Measurements from ENCODE around the gene DCDC2. TPM values are rescaled to one million over a fixed set of nuclear protein-coding genes. Genes with fewer than 3 reads are reported as not detected.
"Not testable (repeated sequence)": the region's sequence is repeated elsewhere in the genome, so short reads cannot be mapped to it uniquely, and the experiment has no call there.

Gene DCDC2
- total RNA-seq, 2 donors from 2014 or later = 0.34 to 2.5 TPM

- WGBS = 78% methylated on average over 8 of the region's 8 CpGs
- intact Hi-C loops (cut with DNase I) = loop anchor here (5.0 kb wide), 1 partner anchor 103 kb away; no protein-coding TSS in a partner anchor
Measured at GRCh38 chr6:24385536-24386269, 27.8 kb upstream of the DCDC2 start.

DNA sequence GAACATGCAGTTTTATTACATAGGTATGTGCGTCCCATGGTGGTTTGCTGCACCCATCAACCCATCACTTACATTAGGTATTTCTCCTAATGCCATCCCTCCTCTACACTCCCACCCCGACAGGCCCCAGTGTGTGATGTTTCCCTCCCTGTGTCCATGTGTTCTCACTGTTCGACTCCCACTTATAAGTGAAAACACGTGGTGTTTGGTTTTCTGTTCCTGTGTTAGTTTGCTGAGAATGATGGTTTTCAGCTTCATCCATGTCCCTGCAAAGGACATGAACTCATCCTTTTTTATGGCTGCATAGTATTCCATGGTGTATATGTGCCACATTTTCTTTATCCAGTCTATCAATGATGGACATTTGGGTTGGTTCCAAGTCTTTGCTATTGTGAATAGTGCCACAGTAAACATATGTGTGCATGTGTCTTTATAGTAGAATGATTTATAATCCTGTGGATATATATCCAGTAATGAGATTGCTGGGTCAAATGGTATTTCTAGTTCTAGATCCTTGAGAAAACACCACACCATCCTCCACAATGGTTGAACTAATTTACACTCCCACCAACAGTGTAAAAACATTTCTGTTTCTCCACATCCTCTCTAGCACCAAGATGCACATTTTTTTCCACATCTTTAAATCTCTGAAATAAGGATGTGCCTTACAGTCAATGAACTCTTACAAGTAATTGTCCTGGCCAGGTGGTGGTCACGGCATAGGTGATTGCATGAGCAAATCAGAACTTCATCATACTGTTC lies 26.7 kb upstream of the DCDC2 start:
- H3K36me3 ChIP-seq; H3K4me3 ChIP-seq; H3K27me3 ChIP-seq (replicated peaks; ENCODE audit: insufficient read depth); DNase-seq (ENCODE audit: low spot score); H3K9me3 ChIP-seq; H3K4me1 ChIP-seq (replicated peaks); H3K27ac ChIP-seq: not testable (repeated sequence)
- 92% methylated on average over 5 of the region's 5 CpGs for WGBS
- intact Hi-C loops (cut with DNase I) = loop anchor here (5.0 kb wide), 1 partner anchor 102 kb away; no protein-coding TSS in a partner anchor

More at GRCh38 chr6:24385536-24386269, 27.8 kb upstream of the DCDC2 start:
- no peak for DNase-seq (ENCODE audit: low spot score)
- Histone ChIP-seq H3K4me3 (no peak overlapping the region), H3K4me1 (replicated peaks) (no peaks in the 10 kb centered on the region), H3K27me3 (replicated peaks; ENCODE audit: insufficient read depth) (no peaks in the 10 kb centered on the region), H3K9me3 (no peaks in the 10 kb centered on the region), H3K36me3 (no peaks in the 10 kb centered on the region), H3K27ac (no peak overlapping the region)
- no peak for TF ChIP-seq POLR2AphosphoS5 (IDR thresholded peaks at IDR 0.05)
- no peak for TF ChIP-seq POLR2A (IDR thresholded peaks at IDR 0.05)
- no peak for TF ChIP-seq CTCF (IDR thresholded peaks at IDR 0.05)

DNA sequence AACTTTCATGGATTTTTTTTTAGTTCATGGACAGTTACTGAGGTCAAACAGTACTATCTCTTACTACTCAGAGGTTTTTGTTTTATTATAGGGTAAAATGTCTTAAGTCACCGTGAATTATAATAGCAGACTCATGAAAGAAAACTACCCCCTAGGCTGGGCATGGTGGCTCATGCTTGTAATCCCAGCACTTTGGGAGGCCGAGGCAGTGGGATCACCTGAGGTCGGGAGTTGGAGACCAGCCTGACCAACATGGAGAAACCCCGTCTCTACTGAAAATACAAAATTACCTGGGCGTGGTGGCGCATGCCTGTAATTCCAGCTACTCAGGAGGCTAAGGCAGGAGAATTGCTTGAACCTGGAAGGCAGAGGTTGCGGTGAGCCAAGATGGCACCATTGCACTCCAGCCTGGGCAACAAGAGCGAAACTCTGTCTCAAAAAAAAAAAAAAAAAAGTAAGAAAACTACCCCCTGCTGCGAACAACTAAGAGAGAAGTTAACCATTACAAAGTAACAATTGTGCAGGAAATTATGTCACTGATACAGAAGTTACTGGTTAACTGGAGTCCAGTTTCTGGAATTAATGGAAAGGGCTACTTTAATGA lies 25.1 kb upstream of the DCDC2 start:
- H3K27me3 ChIP-seq (replicated peaks; ENCODE audit: insufficient read depth); H3K4me1 ChIP-seq (replicated peaks); DNase-seq (ENCODE audit: low spot score); H3K4me3 ChIP-seq; intact Hi-C loops (cut with DNase I); H3K27ac ChIP-seq; H3K36me3 ChIP-seq; H3K9me3 ChIP-seq: not testable (repeated sequence)
- WGBS = 95% methylated on average over 9 of the region's 9 CpGs

DNA sequence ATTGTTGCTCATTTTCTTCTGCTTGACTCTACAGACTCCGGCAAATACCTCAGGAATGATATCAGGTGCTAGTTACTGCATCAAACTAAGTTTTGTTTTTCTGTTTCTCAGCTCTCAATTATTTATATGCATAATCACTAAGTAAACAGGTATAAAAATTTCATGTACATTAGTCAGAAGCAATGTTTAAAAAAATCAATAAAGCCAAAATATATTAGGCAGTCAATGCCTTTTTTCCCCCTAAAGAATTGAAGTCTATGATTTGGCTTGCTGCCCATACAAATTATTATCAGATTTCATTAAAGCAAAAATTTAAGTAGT lies 24.3 kb upstream of the DCDC2 start:
- Histone ChIP-seq H3K27ac (no peak overlapping the region), H3K9me3 (no peaks in the 10 kb centered on the region), H3K4me1 (replicated peaks) (no peaks in the 10 kb centered on the region), H3K27me3 (replicated peaks; ENCODE audit: insufficient read depth) (no peaks in the 10 kb centered on the region), H3K4me3 (no peak overlapping the region), H3K36me3 (no peaks in the 10 kb centered on the region)
- no peak for DNase-seq (ENCODE audit: low spot score)
- intact Hi-C loops (cut with DNase I) = no loop called here
- TF ChIP-seq POLR2A (IDR thresholded peaks at IDR 0.05) (no peak), CTCF (IDR thresholded peaks at IDR 0.05) (no peak), POLR2AphosphoS5 (IDR thresholded peaks at IDR 0.05) (no peak)
- WGBS = 86% methylated on average over 1 of the region's 1 CpG

DNA sequence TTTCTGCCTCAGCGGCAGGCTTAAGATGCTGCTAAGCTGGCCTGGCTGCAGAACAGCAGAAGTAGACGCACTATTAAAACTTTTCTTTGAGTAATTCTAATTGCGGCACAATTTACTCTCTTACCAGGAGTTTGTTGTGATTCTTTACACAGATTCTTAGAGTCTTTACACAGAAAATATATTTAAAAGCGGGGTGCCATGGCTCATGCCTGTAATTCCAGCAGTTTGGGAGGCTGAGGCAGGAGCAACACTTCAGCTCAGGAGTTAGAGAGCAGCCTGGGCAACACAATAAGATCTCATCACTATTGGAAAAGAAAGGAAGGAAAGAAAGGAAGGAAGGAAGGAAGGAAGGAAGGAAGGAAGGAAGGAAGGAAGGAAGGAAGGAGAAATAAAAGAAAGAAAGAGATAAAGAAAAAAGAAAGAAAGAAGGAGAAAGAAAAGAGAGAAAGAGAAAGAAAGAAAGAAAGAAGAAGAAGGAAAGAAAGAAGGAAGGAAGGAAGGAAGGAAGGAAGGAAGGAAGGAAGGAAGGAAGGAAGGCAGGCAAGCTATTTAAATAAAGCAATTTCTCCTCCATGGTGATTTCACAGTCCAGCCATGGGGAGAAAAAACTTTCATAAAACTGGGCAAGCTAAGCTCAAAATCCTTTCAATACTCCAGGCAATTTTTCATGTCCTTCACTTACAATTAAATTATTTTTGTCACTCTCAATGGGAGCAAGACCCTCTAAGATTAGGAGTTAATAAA lies 23.8 kb upstream of the DCDC2 start:
- H3K27me3 ChIP-seq (replicated peaks; ENCODE audit: insufficient read depth) = no peaks in the 10 kb centered on the region
- TF ChIP-seq POLR2AphosphoS5 (IDR thresholded peaks at IDR 0.05) (no peak), POLR2A (IDR thresholded peaks at IDR 0.05) (no peak), CTCF (IDR thresholded peaks at IDR 0.05) (no peak)
- no peak overlapping the region for H3K4me3 ChIP-seq
- H3K36me3 ChIP-seq = no peaks in the 10 kb centered on the region
- no peaks in the 10 kb centered on the region for H3K9me3 ChIP-seq
- no peak for DNase-seq (ENCODE audit: low spot score)
- H3K27ac ChIP-seq = no peak overlapping the region
- intact Hi-C loops (cut with DNase I) = no loop called here
- H3K4me1 ChIP-seq (replicated peaks) = no peaks in the 10 kb centered on the region
- 95% methylated on average over 4 of the region's 4 CpGs for WGBS
